Fibroblast of upper back skin (primary cell): ENCODE data around the gene GDI1.
"Not testable (repeated sequence)": the region's sequence is repeated elsewhere in the genome, so short reads cannot be mapped to it uniquely, and the experiment has no call there.

ENCODE experiments used
- DNase-seq: peaks from one replicate; pipeline ENCODE4 v3.0.0-alpha.2; 2013

The GDI1 gene

GRCh38 chrX:154436983-154437752, at the start of gene GDI1:
GDI1 (plus strand) TSS chrX:154437154; CDS start chrX:154437255, 101 bp downstream.
- DNase-seq = peak; percentile 51

DNA sequence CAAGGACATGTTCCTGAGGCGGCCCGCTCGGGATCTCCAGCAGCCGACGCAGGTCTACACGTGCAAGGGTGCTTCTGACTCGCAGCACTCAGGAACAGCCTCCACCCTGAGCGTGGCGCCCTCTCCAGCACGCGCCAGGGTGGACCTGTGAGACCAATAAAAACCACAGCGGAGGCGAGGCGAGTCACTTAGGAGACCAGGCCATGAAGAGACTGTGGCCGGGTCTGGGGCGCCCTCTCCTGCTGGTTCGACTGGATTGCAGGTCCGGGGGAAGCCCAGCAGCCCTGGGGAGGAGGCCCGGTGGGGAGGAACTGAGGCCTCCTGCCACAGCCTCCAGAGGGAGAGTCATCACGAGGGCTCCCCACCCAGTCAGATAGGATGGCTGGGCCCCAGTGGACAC, 48.9 kb upstream of the GDI1 start:
- not testable (repeated sequence) for DNase-seq

- not testable (repeated sequence) for DNase-seq
Observed at GRCh38 chrX:154388649-154389048, 48.3 kb upstream of the GDI1 start.

DNA sequence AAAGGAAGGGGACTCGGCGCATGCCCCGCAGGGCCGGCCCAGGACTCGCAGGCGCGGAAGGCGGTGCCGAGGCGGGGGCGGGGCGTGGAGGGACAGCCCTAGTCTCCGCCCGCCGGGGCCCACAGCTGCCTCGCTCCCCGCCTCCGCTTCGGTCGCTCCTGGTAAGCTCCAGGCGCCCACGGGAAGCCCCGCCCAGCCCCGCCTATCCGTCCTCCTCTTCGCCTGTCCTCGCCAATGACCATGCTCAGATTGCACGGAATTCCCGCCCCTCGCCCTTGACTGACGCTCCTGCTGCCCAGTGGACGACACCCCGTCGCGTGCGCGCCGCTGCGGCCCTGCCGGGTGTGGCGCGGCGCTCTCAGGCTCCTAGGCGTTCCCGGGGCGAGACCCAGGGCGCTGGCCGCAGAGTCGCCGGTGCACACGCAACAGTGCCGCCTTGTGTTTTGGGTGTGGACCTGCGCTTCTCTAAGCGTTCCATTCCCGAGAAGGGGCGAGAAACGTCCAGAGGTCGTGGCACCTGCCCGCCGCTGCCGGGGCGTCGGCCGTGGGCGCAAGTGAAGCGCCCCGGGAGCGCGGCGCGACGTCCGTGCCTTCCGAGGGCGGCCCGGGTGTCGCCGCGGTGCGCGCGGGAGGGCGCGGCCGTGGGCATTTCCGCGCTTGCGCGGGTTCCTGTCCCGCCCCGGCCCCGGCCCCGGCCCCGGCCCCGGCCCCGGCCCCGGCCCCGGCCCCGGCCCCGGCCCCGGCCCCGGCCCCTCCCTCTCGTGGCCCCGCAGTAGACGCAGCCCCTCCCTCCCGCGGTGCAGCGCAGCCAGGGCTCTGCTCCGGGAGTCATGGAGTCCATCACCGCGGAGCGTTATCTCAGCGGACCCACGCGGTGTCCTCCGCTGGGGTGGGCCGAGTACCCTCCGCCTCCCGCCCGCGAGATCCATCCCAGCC, 46.9 kb upstream of the GDI1 start:
- not testable (repeated sequence) for DNase-seq

DNA sequence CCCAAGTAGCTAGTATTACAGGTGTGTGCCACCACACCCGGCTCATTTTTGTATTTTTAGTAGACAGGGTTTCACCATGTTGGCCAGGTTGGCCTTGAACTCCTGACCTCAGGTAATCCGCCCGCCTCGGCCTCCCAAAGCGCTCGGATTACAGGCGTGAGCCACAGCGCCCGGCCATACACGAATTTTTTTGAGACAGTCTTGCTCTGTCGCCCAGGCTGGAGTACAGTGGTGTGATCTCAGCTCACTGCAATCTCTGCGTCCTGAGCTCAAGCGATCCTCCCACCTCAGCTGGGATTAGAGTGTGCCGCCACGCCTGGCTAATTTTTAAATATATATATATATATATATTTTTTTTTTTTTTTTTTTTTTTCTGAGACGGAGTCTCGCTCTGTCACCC, 40.6 kb upstream of the GDI1 start:
- not testable (repeated sequence) for DNase-seq

DNA sequence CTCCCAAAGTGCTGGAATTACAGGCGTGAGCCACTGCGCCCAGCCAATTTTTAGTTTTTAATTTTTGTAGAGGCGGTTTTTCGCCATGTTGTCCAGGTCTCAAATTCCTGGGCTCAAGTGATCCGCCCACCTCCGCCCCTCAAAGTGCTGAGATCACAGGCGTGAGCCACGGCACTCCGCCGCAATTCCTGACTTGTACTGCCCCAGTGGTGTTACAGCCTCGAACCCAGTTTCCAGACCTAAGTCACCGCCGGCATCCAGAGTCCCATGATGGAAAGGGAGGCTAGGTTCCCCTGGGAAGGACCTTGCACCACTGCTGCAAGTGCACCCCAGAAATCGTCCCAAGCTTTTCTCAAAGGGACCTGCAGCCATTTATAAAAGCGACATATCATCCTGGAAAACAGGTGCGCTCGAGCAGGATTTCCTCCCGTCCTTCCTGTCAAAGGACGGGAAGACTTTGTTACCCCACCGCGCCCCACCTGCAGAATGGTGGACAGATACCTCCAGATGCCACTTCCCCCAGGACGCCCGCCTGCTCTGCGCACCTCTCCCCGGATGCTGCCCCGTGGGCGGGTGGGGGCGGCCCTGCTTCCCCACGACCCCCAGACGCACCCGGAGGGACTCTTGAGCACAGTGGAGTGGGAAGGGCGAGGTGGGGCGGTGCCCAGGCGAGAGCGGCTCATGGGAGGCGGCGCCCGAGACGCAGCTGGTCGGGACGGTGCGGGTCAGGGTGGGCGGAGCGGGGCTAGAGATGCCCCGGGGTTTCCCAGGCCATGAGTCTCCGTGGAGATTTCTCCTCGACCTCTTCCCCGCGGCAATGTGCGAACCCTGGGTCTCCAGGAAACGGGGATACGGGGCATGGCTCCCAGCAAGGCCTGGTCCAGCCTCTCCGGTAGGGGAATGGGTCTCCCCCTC, 39.7 kb upstream of the GDI1 start:
- DNase-seq = peak; percentile 65

DNA sequence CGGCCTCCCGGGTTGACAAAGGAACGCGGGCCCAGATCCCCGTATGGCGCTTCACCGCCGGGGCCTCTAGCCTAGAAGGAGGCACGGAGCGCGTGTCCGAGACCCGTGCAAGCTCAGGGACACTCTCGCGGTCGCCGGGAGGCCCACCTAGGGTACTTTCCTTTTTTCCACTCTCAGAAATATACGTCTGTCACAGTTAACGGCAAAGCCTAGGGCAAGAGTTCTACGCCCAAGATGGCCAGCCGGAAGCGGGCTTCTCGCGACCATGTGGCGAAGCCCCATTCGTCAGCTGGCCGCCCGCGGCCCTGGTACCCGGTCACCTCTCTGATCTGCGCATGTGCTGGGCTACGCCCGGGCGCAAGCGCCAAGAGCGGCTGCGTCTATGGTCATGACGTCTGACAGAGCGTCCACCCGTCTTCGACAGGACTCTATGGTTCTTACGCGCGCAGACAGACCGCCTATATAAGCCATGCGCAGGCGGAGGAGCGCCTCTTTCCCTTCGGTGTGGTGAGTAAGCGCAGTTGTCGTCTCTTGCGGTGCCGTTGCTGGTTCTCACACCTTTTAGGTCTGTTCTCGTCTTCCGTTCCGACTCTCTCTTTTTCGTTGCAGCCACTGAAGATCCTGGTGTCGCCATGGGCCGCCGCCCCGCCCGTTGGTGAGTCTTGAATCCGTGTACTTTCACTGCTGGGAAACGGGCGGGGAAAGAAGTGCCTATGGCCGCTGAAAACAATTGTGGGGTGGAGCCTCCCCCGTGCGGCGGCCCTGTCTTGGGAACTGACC, 38.9 kb upstream of the GDI1 start, which contains the start of gene RPL10:
TSS of gene RPL10 (plus strand) at position 490 of the 780 bp plus-strand sequence. CDS start at position 633, 143 bp downstream.
- DNase-seq = peak; percentile 97

- DNase-seq = peak; percentile 82
Observed at GRCh38 chrX:154398668-154399526, 38.1 kb upstream of the GDI1 start.

DNA sequence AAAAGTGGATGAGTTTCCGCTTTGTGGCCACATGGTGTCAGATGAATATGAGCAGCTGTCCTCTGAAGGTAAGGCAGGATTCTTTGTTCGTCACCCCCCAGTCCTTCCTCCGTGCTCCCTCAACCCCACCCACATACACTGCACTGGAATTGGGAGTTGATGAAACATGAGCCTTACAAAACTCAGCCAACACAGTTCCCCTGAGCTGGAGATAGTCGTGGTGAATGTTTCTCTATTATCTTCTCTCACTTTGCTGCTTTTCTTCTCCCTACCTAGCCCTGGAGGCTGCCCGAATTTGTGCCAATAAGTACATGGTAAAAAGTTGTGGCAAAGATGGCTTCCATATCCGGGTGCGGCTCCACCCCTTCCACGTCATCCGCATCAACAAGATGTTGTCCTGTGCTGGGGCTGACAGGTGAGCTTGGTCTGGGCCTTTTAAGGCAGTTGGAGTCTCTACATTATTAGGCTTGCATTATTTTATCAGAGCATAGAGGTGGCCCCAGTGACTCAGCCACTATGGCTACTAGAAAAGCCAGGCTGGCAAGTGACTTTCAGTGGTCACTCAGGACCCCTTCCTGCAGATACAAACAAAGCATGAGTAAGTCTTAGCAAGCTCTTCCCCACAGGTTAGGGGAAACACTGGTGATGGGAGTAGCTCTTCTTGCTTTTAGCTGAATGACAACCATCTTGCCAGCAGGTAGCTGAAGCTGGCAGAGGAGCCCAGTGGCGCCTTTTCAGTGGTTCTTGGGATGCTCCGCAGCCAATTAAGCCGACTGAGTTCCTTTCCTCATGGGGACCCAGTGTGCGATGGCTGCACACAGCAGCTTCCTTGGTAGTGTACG, 37.2 kb upstream of the GDI1 start:
- no peak for DNase-seq

DNA sequence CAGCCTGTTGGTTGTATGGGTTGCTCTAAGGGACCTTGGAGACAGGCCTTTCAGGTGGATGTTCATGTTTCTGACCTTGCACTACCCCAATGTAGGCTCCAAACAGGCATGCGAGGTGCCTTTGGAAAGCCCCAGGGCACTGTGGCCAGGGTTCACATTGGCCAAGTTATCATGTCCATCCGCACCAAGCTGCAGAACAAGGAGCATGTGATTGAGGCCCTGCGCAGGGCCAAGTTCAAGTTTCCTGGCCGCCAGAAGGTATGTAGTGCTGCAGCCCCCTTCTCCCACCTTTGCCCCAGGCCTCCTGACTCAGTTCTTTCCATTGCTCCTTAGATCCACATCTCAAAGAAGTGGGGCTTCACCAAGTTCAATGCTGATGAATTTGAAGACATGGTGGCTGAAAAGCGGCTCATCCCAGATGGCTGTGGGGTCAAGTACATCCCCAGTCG, 36.6 kb upstream of the GDI1 start:
- DNase-seq = not testable (repeated sequence)

- peak; percentile 40 for DNase-seq
Observed at GRCh38 chrX:154401045-154401799, 35.7 kb upstream of the GDI1 start.

GRCh38 chrX:154401918-154402621, 34.9 kb upstream of the GDI1 start:
- DNase-seq = no peak

GRCh38 chrX:154402622-154403127, 34.3 kb upstream of the GDI1 start:
- no peak for DNase-seq

- no peak for DNase-seq
Observed at GRCh38 chrX:154403192-154403591, 33.8 kb upstream of the GDI1 start.

GRCh38 chrX:154403858-154404257, 33.1 kb upstream of the GDI1 start:
- DNase-seq = no peak

- DNase-seq = no peak
Observed at GRCh38 chrX:154404625-154405192, 32.2 kb upstream of the GDI1 start.

DNA sequence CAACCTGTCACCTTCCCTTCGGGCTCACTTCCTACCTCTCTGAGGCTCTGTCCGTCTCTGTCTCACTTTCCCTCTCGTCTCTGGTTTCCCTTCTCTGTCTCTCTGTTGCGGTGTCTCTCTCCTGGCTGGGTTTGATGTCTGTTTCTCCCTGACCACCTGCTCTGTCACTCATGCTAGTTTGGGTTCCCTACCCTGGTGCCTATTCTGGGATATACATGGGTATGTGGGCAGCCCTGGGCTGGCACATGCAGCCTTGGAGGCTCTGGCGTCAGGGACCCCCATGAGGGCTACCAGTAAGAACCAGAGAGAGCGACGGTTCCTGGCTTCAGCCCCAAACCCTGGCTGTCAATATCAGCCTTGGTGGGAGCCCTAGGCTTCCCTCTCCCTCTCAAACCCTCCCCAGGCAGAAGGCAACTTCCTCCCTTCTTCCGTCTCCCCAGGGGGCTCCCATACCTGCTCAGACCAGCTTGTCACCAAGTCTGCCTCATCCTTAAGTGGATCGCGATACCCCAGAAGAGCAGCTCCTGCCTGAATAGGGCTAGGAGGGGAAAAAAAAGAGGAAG, 28.2 kb upstream of the GDI1 start:
- DNase-seq = no peak
